Calu3 (cell line): ENCODE measurements around the gene MAP2. TPM values are rescaled to one million over a fixed set of nuclear protein-coding genes. Genes with fewer than 3 reads are reported as not detected.

Experiments
- BruUV-seq: library from RNA; stranded (reverse); fragments of 400-500 nt; replicated peaks from 2 replicates; lab custom pipeline; 2021; lab: Mats Ljungman, UMichigan
- CTCF ChIA-PET: fragments of 300-600 bp; sonication (Branson Sonifier 250); formaldehyde crosslinking; loops from one replicate; lab custom pipeline; 2022; ENCODE audit warnings: antibody characterized with exemption; lab: Charles Lee
- DNase-seq: peaks from one replicate; pipeline ENCODE4 v3.0.0; 2022
- H3K27ac Mint-ChIP-seq: one replicate; pipeline ENCODE4 v1.8.0; 2022; ENCODE audit warnings: mixed read lengths; ENCODE audit not compliant: unreplicated experiment
- H3K27me3 Mint-ChIP-seq: one replicate; pipeline ENCODE4 v1.8.0; 2022; ENCODE audit warnings: mixed read lengths; ENCODE audit not compliant: unreplicated experiment
- H3K36me3 Mint-ChIP-seq: one replicate; pipeline ENCODE4 v1.8.0; 2022; ENCODE audit warnings: mild to moderate bottlenecking, moderate library complexity, mixed read lengths; ENCODE audit not compliant: insufficient read depth, unreplicated experiment
- H3K4me1 Mint-ChIP-seq: one replicate; pipeline ENCODE4 v1.8.0; 2022; ENCODE audit warnings: mild to moderate bottlenecking, low read depth, mixed read lengths; ENCODE audit not compliant: unreplicated experiment
- H3K4me3 Mint-ChIP-seq: one replicate; pipeline ENCODE4 v1.8.0; 2022; ENCODE audit warnings: mild to moderate bottlenecking, low read depth, moderate library complexity, mixed read lengths; ENCODE audit not compliant: unreplicated experiment
- H3K9me3 Mint-ChIP-seq: one replicate; pipeline ENCODE4 v1.8.0; 2022; ENCODE audit warnings: low read depth, mixed read lengths; ENCODE audit not compliant: unreplicated experiment
- intact Hi-C: fragments of 100-400 bp; cut with micrococcal nuclease; formaldehyde crosslinking; loops from one replicate; pipeline ENCODE4 v1.10.0; 2022; ENCODE audit not compliant: unreplicated experiment
- total RNA-seq: library from RNA; stranded (reverse); gene quantifications from 2 replicates; pipeline ENCODE4 v1.2.3, GENCODE V29; 2022
- TF ChIP-seq, protein P1 (sequence below): fragments of 200-600 bp; IDR thresholded peaks from one replicate; pipeline ENCODE4 v1.8.0; 2022; ENCODE audit warnings: antibody characterized with exemption; ENCODE audit not compliant: unreplicated experiment

The MAP2 gene
- total RNA-seq, 1 experiment from 2014 or later = 11.2 TPM

- H3K4me1 Mint-ChIP-seq = no peaks in the 10 kb centered on the region
- H3K4me3 Mint-ChIP-seq = no peak overlapping the region
- CTCF ChIA-PET = no interaction called here
- no peak overlapping the region for H3K27ac Mint-ChIP-seq
- H3K36me3 Mint-ChIP-seq = peaks cover 5% of the 10 kb centered on the region
- peaks cover 65% of the 10 kb centered on the region for H3K27me3 Mint-ChIP-seq
- BruUV-seq = no TSS peak
- no peak for DNase-seq
- TF ChIP-seq, protein P1, sequence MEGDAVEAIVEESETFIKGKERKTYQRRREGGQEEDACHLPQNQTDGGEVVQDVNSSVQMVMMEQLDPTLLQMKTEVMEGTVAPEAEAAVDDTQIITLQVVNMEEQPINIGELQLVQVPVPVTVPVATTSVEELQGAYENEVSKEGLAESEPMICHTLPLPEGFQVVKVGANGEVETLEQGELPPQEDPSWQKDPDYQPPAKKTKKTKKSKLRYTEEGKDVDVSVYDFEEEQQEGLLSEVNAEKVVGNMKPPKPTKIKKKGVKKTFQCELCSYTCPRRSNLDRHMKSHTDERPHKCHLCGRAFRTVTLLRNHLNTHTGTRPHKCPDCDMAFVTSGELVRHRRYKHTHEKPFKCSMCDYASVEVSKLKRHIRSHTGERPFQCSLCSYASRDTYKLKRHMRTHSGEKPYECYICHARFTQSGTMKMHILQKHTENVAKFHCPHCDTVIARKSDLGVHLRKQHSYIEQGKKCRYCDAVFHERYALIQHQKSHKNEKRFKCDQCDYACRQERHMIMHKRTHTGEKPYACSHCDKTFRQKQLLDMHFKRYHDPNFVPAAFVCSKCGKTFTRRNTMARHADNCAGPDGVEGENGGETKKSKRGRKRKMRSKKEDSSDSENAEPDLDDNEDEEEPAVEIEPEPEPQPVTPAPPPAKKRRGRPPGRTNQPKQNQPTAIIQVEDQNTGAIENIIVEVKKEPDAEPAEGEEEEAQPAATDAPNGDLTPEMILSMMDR = no peak
- intact Hi-C loops = no loop called here
- no peaks in the 10 kb centered on the region for H3K9me3 Mint-ChIP-seq
Measured at GRCh38 chr2:209757163-209757562, 333.3 kb downstream of the MAP2 start.

DNA sequence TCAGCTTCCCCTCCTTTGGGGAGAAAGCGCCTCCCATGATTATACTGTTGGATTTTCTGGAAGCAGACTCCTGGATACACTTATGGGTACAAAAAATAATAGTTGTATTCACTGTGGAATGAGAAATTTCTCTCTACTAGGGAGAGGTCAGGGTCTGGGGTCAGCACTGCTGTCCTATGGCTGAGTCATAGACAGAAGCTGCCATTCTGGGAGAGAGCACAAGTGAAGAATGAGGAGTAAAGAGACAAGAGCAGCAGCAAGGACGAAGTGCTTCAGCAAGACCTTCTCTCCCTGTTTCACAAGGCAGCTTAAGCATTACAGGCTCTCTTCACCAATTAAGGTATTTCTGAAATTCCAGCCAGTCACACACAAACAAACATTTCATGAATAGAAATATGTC, 337.7 kb downstream of the MAP2 start:
- H3K4me3 Mint-ChIP-seq = no peak overlapping the region
- BruUV-seq = no TSS peak
- TF ChIP-seq, protein P1 = no peak
- peaks cover 5% of the 10 kb centered on the region for H3K36me3 Mint-ChIP-seq
- H3K27me3 Mint-ChIP-seq = peaks cover 40% of the 10 kb centered on the region
- H3K9me3 Mint-ChIP-seq = no peaks in the 10 kb centered on the region
- H3K27ac Mint-ChIP-seq = no peak overlapping the region
- intact Hi-C loops = no loop called here
- CTCF ChIA-PET = interaction anchor here (0.6 kb wide), 1 partner anchor 197 kb away, joined by 3 read pairs; no protein-coding TSS in a partner anchor
- no peak for DNase-seq
- H3K4me1 Mint-ChIP-seq = no peaks in the 10 kb centered on the region

- intact Hi-C loops = no loop called here
- CTCF ChIA-PET = no interaction called here
- peaks cover 35% of the 10 kb centered on the region for H3K27me3 Mint-ChIP-seq
- TF ChIP-seq, protein P1 = no peak
- H3K27ac Mint-ChIP-seq = no peak overlapping the region
- no peak for DNase-seq
- no TSS peak for BruUV-seq
- peaks cover 5% of the 10 kb centered on the region for H3K36me3 Mint-ChIP-seq
- H3K9me3 Mint-ChIP-seq = no peaks in the 10 kb centered on the region
- H3K4me3 Mint-ChIP-seq = no peak overlapping the region
- H3K4me1 Mint-ChIP-seq = no peaks in the 10 kb centered on the region
Measured at GRCh38 chr2:209762563-209762962, 338.7 kb downstream of the MAP2 start.

GRCh38 chr2:209763106-209763505, 339.3 kb downstream of the MAP2 start:
- no TSS peak for BruUV-seq
- H3K4me1 Mint-ChIP-seq = no peaks in the 10 kb centered on the region
- H3K9me3 Mint-ChIP-seq = no peaks in the 10 kb centered on the region
- H3K27ac Mint-ChIP-seq = no peak overlapping the region
- TF ChIP-seq, protein P1 = no peak
- peaks cover 35% of the 10 kb centered on the region for H3K27me3 Mint-ChIP-seq
- DNase-seq = no peak
- intact Hi-C loops = no loop called here
- no peak overlapping the region for H3K4me3 Mint-ChIP-seq
- CTCF ChIA-PET = interaction anchor here (0.5 kb wide), 1 partner anchor 44 kb away, joined by 3 read pairs; no protein-coding TSS in a partner anchor
- H3K36me3 Mint-ChIP-seq = peaks cover 5% of the 10 kb centered on the region
